ENCODE results near the gene PCNX4.

PCNX4 gene

DNA sequence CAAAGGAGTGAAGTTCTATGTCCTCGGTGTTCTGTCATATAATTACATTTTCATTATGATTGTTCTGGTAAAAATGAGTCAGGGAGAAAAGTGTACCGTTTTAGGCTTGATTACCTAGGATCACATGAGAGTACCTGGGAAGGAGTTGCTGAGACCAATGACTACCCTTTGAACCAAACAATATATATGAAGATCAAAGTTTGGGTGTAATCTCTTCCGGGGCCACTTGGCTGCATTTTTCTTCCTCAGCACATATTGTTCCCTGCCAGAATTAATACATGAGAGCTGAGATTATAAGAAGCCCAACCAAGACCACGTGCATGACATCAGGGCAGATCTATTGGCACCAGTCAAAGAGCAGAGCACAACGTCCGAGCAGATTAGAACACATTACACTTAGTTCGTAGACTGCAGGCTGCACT, 114.5 kb downstream of the PCNX4 start:
- no peak for DNase-seq (ENCODE audit: low spot score)

DNA sequence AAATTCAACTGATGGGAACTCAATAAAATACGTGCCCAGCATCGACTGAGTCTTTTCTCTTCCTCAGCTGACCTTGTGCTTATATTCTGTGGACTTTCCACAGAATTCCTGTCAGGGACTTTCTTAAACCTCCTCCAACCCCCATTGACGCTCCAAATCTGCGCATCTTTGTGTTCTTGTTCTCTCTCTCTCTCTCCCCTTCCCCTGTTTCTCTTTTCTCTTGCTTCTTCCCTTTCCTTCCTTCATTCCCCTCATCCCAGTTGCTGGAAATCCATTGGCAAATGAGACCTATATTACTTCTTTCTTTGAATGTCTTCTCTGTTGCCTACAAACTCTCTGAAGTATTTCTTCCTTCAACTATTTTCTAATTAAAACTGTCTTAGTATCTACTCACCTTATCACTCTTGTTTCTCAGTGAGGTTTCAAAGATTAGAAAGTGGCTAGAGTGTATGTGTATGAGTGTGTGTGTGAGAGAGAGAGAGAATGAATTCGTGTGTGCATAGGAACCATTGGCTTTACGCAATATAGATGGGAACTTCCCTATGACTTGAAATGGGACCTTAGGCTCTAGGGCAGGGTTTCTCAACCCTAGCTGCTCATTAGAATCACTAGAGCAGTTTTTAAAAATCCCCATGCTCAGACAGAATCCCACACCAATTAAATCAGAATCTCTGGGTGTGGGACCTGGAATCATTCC, 115.3 kb downstream of the PCNX4 start:
- DNase-seq (ENCODE audit: low spot score), result no peak

DNA sequence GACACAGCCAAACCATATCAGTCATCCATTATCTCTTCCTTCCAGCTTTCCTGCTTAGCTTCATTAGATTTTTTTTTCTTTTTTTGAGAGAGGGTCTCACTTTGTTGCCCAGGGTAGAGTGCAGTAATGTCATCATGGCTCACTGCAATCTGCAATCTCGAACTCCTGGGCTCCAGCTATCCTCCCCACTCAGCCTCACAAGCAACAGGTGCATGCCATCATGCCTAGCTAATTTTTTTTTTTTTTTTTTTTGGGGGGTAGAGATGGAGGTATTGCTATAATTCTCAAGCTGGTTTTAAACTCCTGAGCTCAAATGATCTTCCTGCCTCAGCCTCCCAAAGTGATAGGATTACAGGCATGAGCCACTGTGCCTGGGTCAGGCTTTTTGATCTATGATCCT, 119.0 kb downstream of the PCNX4 start:
- DNase-seq (ENCODE audit: low spot score), result no peak

DNA sequence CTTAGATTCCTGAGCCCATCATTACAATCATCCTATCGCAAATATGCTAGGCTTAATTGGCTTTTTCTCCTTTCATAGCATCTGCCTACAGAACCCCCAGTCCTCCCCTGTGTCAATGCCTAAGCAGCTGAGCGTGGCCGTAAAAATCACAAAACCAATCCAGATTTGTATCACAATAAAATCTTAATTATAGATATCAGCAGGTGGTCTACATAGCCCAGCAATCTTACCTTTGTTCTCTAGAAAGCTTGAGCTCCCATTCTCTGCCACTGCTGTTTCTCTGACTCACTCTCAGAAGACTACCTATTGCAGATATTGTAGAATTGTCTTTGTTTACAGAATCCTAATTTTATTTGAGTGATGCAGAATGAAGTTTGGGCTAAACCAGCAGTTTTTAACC, 119.4 kb downstream of the PCNX4 start:
- no peak for DNase-seq (ENCODE audit: low spot score)

DNA sequence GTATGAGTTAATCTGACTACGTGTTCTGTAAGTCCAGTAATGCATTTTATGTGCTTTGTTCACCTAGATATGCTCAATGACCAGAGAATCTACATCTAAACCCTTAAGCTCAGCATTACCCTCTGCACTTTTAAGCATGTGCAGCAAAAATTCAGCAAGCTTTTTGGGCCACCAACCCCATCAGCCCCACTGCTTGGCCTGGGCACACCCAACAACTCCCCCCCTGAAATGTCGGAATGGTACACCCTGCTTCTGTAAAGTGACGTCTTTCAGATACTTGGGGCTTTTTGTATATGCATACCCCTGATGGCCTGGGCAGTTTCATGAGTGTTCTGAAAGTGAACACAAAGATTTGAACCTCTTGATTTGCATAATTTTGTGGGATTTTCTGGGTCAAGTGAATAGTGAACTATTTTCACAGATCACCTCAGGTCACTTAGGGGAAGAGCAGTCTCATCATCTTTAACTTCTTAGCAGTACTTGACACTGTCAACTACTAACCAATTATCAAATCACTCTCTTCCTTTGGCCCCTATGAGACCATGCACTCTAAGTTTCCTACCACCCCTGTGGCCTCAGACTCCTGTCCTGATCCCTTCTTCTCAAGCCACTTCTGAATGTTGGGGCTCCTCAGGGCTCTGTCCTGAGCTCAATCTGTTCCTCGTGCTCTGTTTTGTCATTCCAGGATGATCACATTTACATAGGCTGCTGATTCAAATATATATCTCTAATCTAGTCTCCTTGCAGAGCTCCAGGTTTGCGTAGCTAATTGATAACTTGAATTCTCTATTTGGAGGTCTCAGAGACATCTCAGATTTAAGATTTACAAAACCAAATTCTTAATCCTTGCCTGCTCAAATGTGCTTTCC, 121.0 kb downstream of the PCNX4 start:
- DNase-seq (ENCODE audit: low spot score), result no peak

DNA sequence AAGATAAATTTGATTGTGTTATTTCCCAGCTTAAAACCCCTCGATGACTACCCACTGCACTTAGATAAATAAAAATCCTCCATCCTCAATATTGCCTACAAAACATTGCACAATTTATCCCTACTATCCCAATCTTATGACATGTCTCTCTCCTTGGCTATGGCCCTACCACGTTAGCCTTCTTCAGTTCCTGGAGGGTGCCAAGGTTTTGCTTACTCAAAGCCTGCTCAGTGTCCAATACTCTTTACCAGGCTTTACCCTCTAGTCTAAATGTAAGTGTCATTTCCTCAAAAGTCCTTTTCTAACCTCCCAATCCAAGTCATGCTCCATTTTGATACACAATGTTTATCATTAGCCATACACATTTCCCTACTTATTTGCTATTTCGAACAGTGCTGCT, 122.3 kb downstream of the PCNX4 start:
- no peak for DNase-seq (ENCODE audit: low spot score)

DNA sequence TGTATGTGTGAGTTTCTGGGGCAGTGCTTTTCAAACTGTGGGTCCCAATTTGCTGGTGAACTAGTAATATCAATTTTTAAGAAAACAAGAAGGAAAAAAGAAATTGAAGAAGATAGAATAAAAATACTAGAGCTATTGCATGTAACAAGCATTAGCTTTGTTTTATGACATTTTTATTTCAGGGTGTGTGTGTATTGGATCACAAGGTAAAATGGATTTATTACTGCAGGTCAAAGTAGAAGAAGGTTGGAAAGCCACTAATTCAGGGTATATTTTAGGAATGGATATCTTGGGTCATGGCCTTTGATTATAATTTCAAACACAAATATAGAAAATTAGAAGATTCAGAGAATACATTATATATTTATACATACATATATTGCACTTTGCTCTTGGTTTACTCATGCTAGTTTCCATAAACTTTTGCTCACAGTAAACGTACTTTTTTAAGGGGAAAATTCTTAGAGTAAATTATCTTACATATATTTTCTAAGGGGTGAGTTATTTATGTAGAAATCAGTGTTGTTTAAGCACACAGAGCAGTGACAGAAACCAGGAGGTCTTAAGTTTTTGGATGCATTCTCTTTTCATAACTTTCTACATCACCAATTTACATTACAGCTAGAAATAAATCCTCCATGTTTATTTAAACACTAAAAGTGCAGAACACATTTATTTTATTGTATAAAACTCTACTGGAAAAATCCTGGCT, 122.8 kb downstream of the PCNX4 start:
- no peak for DNase-seq (ENCODE audit: low spot score)

DNA sequence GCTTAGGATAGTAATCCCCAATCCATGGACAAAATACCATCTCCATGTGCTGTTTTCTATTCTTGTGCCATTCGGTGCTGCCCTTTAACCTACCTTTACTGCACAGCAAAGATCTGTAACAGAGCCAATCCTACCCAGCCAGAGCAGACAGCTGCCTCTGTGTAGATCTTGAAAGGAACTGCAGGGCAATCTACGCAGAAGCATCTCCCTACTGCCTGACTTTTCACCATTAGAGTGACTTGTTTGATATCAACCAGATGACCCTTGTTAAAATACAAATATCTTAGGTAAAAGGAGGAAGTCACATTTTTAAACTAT, 123.4 kb downstream of the PCNX4 start:
- DNase-seq (ENCODE audit: low spot score), result no peak

DNA sequence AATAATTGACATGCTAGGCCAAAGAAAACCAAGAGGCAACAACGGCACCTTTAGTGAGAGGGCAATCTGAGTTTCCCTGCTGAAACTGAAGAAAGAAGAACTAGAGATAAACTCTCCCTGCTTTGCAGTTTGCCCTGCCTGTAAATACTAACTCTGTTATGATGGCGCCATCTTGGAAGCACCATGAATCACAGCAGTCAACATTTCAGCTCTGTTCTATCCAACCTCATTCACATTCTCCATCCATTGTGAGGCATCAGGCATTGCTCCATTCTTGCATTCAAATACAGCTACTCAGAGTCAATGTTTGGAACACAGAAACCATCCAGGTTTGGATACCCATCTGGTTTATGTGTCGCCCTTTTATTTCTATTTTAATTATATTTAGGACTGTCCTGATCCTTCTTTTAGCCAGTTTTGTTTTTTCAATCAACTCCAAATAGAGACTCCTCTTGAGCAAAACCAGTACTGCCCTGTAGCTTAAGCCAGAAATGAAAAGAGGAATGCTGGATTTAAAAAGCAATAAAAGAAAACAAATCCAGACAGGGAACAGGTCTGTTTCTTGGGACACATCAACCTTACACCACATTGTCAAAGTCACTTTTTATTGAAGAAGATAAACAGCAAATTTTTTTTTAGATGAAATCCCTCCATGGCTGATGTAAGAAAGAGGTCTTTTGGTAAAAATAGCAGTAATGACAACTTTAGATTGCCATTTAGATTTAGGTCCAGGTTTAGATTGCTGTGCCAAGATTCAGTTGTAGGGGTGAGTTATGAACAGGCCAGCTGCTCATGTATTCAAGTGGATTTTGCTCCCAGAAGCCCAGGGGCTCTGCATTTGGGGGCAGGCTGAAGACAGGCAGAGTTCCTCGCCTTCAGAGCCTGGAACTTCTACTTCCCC, 124.0 kb downstream of the PCNX4 start:
- DNase-seq (ENCODE audit: low spot score), result no peak

DNA sequence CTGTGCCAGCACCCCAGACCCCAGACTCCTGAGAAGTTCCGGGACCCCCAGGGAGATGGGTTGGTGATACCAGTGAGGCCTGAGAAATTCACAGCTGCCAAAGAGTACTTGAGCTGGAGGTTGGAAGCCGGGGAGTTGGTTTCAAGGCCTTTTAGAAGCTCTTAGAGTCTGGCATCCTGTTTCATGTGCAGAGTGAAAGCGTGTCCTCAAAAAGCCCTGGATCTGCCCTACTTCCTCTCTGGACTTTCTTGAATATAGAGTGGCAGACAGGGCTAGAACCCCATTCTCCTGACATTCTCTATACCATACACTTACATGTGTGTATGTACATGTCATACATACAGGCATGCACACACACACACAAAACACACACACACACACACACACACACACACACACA, 126.0 kb downstream of the PCNX4 start:
- no peak for DNase-seq (ENCODE audit: low spot score)
